Epithelial cell of proximal tubule (primary cell): Measurements from ENCODE around the gene XRRA1. TPM values are rescaled to one million over a fixed set of nuclear protein-coding genes. Genes with fewer than 3 reads are reported as not detected.

Experiments used
- DNase-seq: peaks from one replicate; pipeline ENCODE4 v3.0.0-alpha.2; 2011; ENCODE audit warnings: low read depth
- H3K4me3 ChIP-seq: 2 replicates; pipeline ENCODE4 v1.5.1; 2011; ENCODE audit warnings: low read depth, mild to moderate bottlenecking, low read length
- CTCF ChIP-seq: conservative IDR thresholded peaks from 2 replicates; pipeline ENCODE4 v1.5.1; 2012; ENCODE audit warnings: low read depth, mild to moderate bottlenecking, low read length
- total RNA-seq: library from RNA; depleted of rRNA; stranded (reverse); fragments of >200 nt; gene quantifications from 2 replicates; pipeline ENCODE4 v1.2.3, GENCODE V29; 2015

XRRA1 gene
- total RNA-seq, 1 donor from 2014 or later: 5.1 TPM

GRCh38 chr11:74870485-74870884 is 78.4 kb downstream of the XRRA1 start:
- H3K4me3 ChIP-seq: no peak overlapping the region
- peak; percentile 39 for TF ChIP-seq CTCF
- DNase-seq: no peak

- no peak for DNase-seq
- no peak overlapping the region for H3K4me3 ChIP-seq
- no peak for TF ChIP-seq CTCF
Observed at GRCh38 chr11:74866557-74866956, 82.3 kb downstream of the XRRA1 start.

- H3K4me3 ChIP-seq: no peak overlapping the region
- DNase-seq: no peak
- TF ChIP-seq CTCF: no peak
Observed at GRCh38 chr11:74863410-74863809, 85.5 kb downstream of the XRRA1 start.

GRCh38 chr11:74860743-74861142 is 88.1 kb downstream of the XRRA1 start:
- DNase-seq: no peak
- H3K4me3 ChIP-seq: no peak overlapping the region
- TF ChIP-seq CTCF: no peak

- TF ChIP-seq CTCF: no peak
- DNase-seq: no peak
- H3K4me3 ChIP-seq: no peak overlapping the region
Observed at GRCh38 chr11:74853223-74853622, 95.7 kb downstream of the XRRA1 start.

GRCh38 chr11:74849525-74850391 is 99.1 kb downstream of the XRRA1 start:
- DNase-seq: no peak

More at GRCh38 chr11:74849525-74850391, 99.1 kb downstream of the XRRA1 start:
- TF ChIP-seq CTCF: no peak
- no peak overlapping the region for H3K4me3 ChIP-seq
